Endothelial cell of umbilical vein (primary cell): ENCODE results near the gene RPH3AL. TPM values are rescaled to one million over a fixed set of nuclear protein-coding genes. Genes with fewer than 3 reads are reported as not detected.

Experiments
- BruUV-seq: library from RNA; stranded (reverse); fragments of 400-500 nt; replicated peaks from 2 replicates; lab custom pipeline; 2021; lab: Mats Ljungman, UMichigan
- CTCF ChIA-PET: fragments of 300-600, 350-600 bp; sonication (Branson Sonifier 250); formaldehyde crosslinking; loops from one replicate; lab custom pipeline; 2021; ENCODE audit warnings: antibody characterized with exemption, inconsistent platforms; lab: Charles Lee
- POLR2A ChIA-PET: fragments of 300-600, 350-600 bp; sonication (Branson Sonifier 250); formaldehyde crosslinking; loops from one replicate; lab custom pipeline; 2021; ENCODE audit warnings: antibody characterized with exemption, inconsistent platforms; lab: Charles Lee
- DNase-seq: peaks from one replicate; pipeline ENCODE4 v3.0.0-alpha.2; 2011; ENCODE audit warnings: low read depth, low spot score
- FAIRE-seq: peaks from 2 replicates; lab custom pipeline; 2011; peaks lifted over from hg19 to GRCh38; lab: Jason Lieb, UNC
- H2AFZ ChIP-seq: 2 replicates; pipeline ENCODE4 v1.6.0; 2012; ENCODE audit warnings: low read depth, low read length, control low read depth, inconsistent platforms
- H3K27ac ChIP-seq: 2 replicates; pipeline ENCODE4 v1.5.1; 2011; ENCODE audit warnings: low read depth, mild to moderate bottlenecking, control low read depth, low read length, moderate library complexity; ENCODE audit not compliant: insufficient read depth
- H3K27me3 ChIP-seq, 2 experiments: 2 replicates each; pipeline versions ENCODE4 v1.6.0 to v1.6.1; 2011; ENCODE audit warnings: low read length in 2 of 2, mixed read lengths in 1 of 2; ENCODE audit not compliant: control insufficient read depth in 2 of 2, insufficient read depth in 2 of 2
- H3K36me3 ChIP-seq, 2 experiments: 2 replicates in 1 of 2; 3 replicates in 1 of 2; pipeline ENCODE4 v1.5.1; 2011; ENCODE audit warnings: low read length in 2 of 2, mild to moderate bottlenecking in 1 of 2, moderate library complexity in 1 of 2; ENCODE audit not compliant: control insufficient read depth in 2 of 2, insufficient read depth in 2 of 2; ENCODE audit errors: extremely low read depth in 1 of 2
- H3K4me1 ChIP-seq: 3 replicates; pipeline ENCODE4 v1.5.1; 2011; ENCODE audit warnings: mild to moderate bottlenecking, low read length; ENCODE audit not compliant: control insufficient read depth, insufficient read depth; ENCODE audit errors: extremely low read depth
- H3K4me2 ChIP-seq: 2 replicates; pipeline ENCODE4 v1.6.1; 2011; ENCODE audit warnings: low read length, control low read depth, mixed read lengths; ENCODE audit not compliant: insufficient read depth
- H3K4me3 ChIP-seq, 3 experiments: fragments of 200-600 bp in 1 of 3; sonication (generic), shearing (Covaris generic) in 1 of 3; replicated peaks in 1 of 3; 2 replicates each; pipeline ENCODE4 v1.5.1; 2011 to 2016; ENCODE audit warnings: control low read depth in 3 of 3, low read length in 3 of 3, mild to moderate bottlenecking in 2 of 3, inconsistent platforms in 1 of 3, low read depth in 1 of 3, moderate library complexity in 1 of 3; ENCODE audit not compliant: insufficient read depth in 1 of 3
- H3K79me2 ChIP-seq: 2 replicates; pipeline ENCODE4 v1.6.0; 2012; ENCODE audit warnings: low read length, inconsistent platforms; ENCODE audit not compliant: control insufficient read depth, insufficient read depth
- H3K9ac ChIP-seq: replicated peaks from 2 replicates; pipeline ENCODE3; 2011; ENCODE audit warnings: low read length, control low read depth; ENCODE audit not compliant: insufficient read depth; ENCODE audit errors: extremely low read depth
- H3K9me1 ChIP-seq: replicated peaks from 3 replicates; pipeline ENCODE4 v1.6.0; 2011; ENCODE audit warnings: mild to moderate bottlenecking, low read length; ENCODE audit not compliant: control insufficient read depth, insufficient read depth; ENCODE audit errors: extremely low read depth
- H3K9me3 ChIP-seq: replicated peaks from 2 replicates; pipeline ENCODE4 v1.5.1; 2012; ENCODE audit warnings: low read length, inconsistent platforms; ENCODE audit not compliant: control insufficient read depth, insufficient read depth
- H4K20me1 ChIP-seq: replicated peaks from 2 replicates; pipeline ENCODE3; 2011; ENCODE audit warnings: mild to moderate bottlenecking, low read length; ENCODE audit not compliant: control insufficient read depth, insufficient read depth; ENCODE audit errors: extremely low read depth
- CTCF ChIP-seq, 2 donors: IDR thresholded peaks; 1 replicate in 1 of 2; 2 replicates in 1 of 2; pipeline ENCODE4 v1.5.1; 2011; ENCODE audit warnings: low read length in 2 of 2, mild to moderate bottlenecking in 2 of 2, moderate library complexity in 2 of 2, control low read depth in 1 of 2, inconsistent platforms in 1 of 2, low read depth in 1 of 2; ENCODE audit not compliant: insufficient read depth in 1 of 2; ENCODE audit errors: extremely low read depth in 1 of 2
- EZH2 ChIP-seq: IDR thresholded peaks from 2 replicates; pipeline ENCODE4 v1.6.1; 2012; ENCODE audit warnings: borderline replicate concordance, low read depth, mild to moderate bottlenecking, moderate library complexity, low read length, inconsistent platforms; ENCODE audit not compliant: severe bottlenecking
- FOS ChIP-seq: IDR thresholded peaks from 2 replicates; pipeline ENCODE4 v1.6.1; 2011; ENCODE audit warnings: mild to moderate bottlenecking, low read length, moderate library complexity, borderline replicate concordance; ENCODE audit not compliant: insufficient read depth
- GATA2 ChIP-seq: IDR thresholded peaks from 2 replicates; pipeline ENCODE4 v1.7.0; 2011; ENCODE audit warnings: low read depth, mild to moderate bottlenecking, moderate library complexity, mixed read lengths, low read length; ENCODE audit not compliant: insufficient read length, insufficient read depth
- JUN ChIP-seq: IDR thresholded peaks from 2 replicates; pipeline ENCODE4 v1.6.1; 2011; ENCODE audit warnings: borderline replicate concordance, low read depth; ENCODE audit not compliant: insufficient read length, insufficient read depth
- MAX ChIP-seq: IDR thresholded peaks from 2 replicates; pipeline ENCODE4 v1.6.1; 2011; ENCODE audit not compliant: insufficient read depth, insufficient read length
- POLR2A ChIP-seq: IDR thresholded peaks from 2 replicates; pipeline ENCODE4 v1.6.1; 2012; ENCODE audit warnings: low read depth, mild to moderate bottlenecking, control low read depth, low read length
- dilution Hi-C: fragments of 300-500 bp; cut with MboI; formaldehyde crosslinking; loops from one replicate; pipeline ENCODE4 v1.15.0; 2019; ENCODE audit warnings: low sequenced_read_pairs; ENCODE audit not compliant: extremely low pct_ligation_motif_present
- intact Hi-C: fragments of 100-400 bp; cut with micrococcal nuclease; formaldehyde crosslinking; loops from one replicate; pipeline ENCODE4 v1.10.0; 2022
- polyA plus RNA-seq, 4 experiments: library from polyadenylated mRNA; depleted of rRNA in 3 of 4; stranded (reverse) in 3 of 4; unstranded in 1 of 4; fragments of >200 nt; gene quantifications; 2 replicates each; pipeline versions ENCODE4 v1.2.1 to v1.2.3, GENCODE V29; 2011 to 2012; ENCODE audit warnings: missing spikeins in 1 of 4
- total RNA-seq: library from RNA; stranded (reverse); gene quantifications from 2 replicates; pipeline ENCODE4 v1.2.3, GENCODE V29; 2021

Gene RPH3AL
- total and polyA plus RNA-seq, 2 donors (not counting 3 experiments of a cell fraction or from before 2014, with no cell fraction given), result 4.1 to 7.0 TPM

DNA sequence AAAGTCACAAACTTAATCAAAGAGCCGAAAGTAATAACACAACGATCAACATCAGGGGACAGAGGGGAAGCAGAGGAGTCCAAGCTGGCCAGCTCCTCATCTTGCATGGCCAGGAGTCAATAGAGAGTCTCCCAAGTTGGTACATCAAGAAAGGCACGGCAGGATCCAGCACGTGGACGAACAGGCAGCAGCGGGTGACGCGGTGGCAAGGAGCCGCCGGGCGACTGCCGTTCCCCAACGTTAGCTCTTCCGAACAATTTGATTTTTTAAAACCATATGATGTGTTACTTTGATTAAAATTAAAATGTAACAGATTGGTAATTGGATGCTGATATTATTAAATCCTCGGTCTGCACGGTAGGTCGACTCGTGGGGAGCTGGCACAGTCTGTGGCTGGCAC is 89.3 kb downstream of the RPH3AL start:
- BruUV-seq, result no TSS peak
- POLR2A ChIA-PET, result no interaction called here
- peaks cover 9% of the 10 kb centered on the region for H3K4me1 ChIP-seq
- H3K79me2 ChIP-seq, result no peaks in the 10 kb centered on the region
- DNase-seq (no peak), FAIRE-seq (no peak)
- TF ChIP-seq POLR2A (no peak), EZH2 (no peak), GATA2 (no peak), MAX (no peak), FOS (no peak), CTCF (IDR thresholded peaks at IDR 0.05; ENCODE audit: extremely low read depth in 1 of 2, insufficient read depth in 1 of 2, low read depth in 1 of 2, low read length in 2 of 2) (no peak), JUN (no peak)
- dilution Hi-C loops (no loop called here), intact Hi-C loops (no loop called here)
- no peaks in the 10 kb centered on the region for H3K27me3 ChIP-seq
- no peak overlapping the region for H3K4me3 ChIP-seq
- no peaks in the 10 kb centered on the region for H3K9me1 ChIP-seq
- no peak overlapping the region for H3K4me2 ChIP-seq
- H3K27ac ChIP-seq, result no peak overlapping the region
- no peaks in the 10 kb centered on the region for H3K9me3 ChIP-seq
- H2AFZ ChIP-seq, result no peak overlapping the region
- CTCF ChIA-PET, result no interaction called here
- H4K20me1 ChIP-seq, result no peaks in the 10 kb centered on the region
- H3K36me3 ChIP-seq, result no peaks in the 10 kb centered on the region
- H3K9ac ChIP-seq, result no peak overlapping the region
